ENCODE results near the gene CARMIL1.

The CARMIL1 gene

GRCh38 chr6:25270559-25270958 is 8.6 kb upstream of the CARMIL1 start:
- TF ChIP-seq EZH2phosphoT487 (IDR thresholded peaks at IDR 0.05; ENCODE audit: low read depth) (no peak), CTCF (IDR thresholded peaks at IDR 0.05; ENCODE audit: low read depth, low read length) (no peak)
- H2AFZ ChIP-seq (ENCODE audit: low read depth, low read length) = no peak overlapping the region
- no peak overlapping the region for H3K4me3 ChIP-seq (ENCODE audit: low read length)
- no peak overlapping the region for H3K9ac ChIP-seq (ENCODE audit: low read length)
- H3K79me2 ChIP-seq (ENCODE audit: low read length) = no peaks in the 10 kb centered on the region
- no peak overlapping the region for H3K27ac ChIP-seq (ENCODE audit: low read length)
- peaks cover 6% of the 10 kb centered on the region for H3K27me3 ChIP-seq (ENCODE audit: low read depth, low read length)
- H3K36me3 ChIP-seq (replicated peaks; ENCODE audit: low read depth, low read length) = no peaks in the 10 kb centered on the region
- H3K4me1 ChIP-seq (ENCODE audit: low read length) = no peaks in the 10 kb centered on the region
- H3K9me3 ChIP-seq (ENCODE audit: insufficient read depth, low read length) = no peaks in the 10 kb centered on the region
- H4K20me1 ChIP-seq (ENCODE audit: insufficient read depth, low read length) = no peaks in the 10 kb centered on the region
- H3K4me2 ChIP-seq (ENCODE audit: low read length) = no peak overlapping the region

- no peak overlapping the region for H3K4me2 ChIP-seq (ENCODE audit: low read length)
- H3K9ac ChIP-seq (ENCODE audit: low read length) = no peak overlapping the region
- TF ChIP-seq EZH2phosphoT487 (IDR thresholded peaks at IDR 0.05; ENCODE audit: low read depth) (no peak), CTCF (IDR thresholded peaks at IDR 0.05; ENCODE audit: low read depth, low read length) (no peak)
- H3K4me3 ChIP-seq (ENCODE audit: low read length) = no peak overlapping the region
- H3K36me3 ChIP-seq (replicated peaks; ENCODE audit: low read depth, low read length) = no peaks in the 10 kb centered on the region
- no peaks in the 10 kb centered on the region for H3K9me3 ChIP-seq (ENCODE audit: insufficient read depth, low read length)
- no peaks in the 10 kb centered on the region for H4K20me1 ChIP-seq (ENCODE audit: insufficient read depth, low read length)
- no peak overlapping the region for H3K27ac ChIP-seq (ENCODE audit: low read length)
- H3K27me3 ChIP-seq (ENCODE audit: low read depth, low read length) = peaks cover 18% of the 10 kb centered on the region
- no peak overlapping the region for H2AFZ ChIP-seq (ENCODE audit: low read depth, low read length)
- H3K79me2 ChIP-seq (ENCODE audit: low read length) = no peaks in the 10 kb centered on the region
- peaks cover 20% of the 10 kb centered on the region for H3K4me1 ChIP-seq (ENCODE audit: low read length)
Observed at GRCh38 chr6:25275436-25275835, 3.7 kb upstream of the CARMIL1 start.

- Histone ChIP-seq H3K27ac (ENCODE audit: low read length) (no peak overlapping the region), H3K9me3 (ENCODE audit: insufficient read depth, low read length) (no peaks in the 10 kb centered on the region), H3K9ac (ENCODE audit: low read length) (no peak overlapping the region), H3K4me3 (ENCODE audit: low read length) (no peak overlapping the region), H3K79me2 (ENCODE audit: low read length) (no peaks in the 10 kb centered on the region), H3K4me2 (ENCODE audit: low read length) (peak overlapping the region; percentile 14), H4K20me1 (ENCODE audit: insufficient read depth, low read length) (no peaks in the 10 kb centered on the region), H2AFZ (ENCODE audit: low read depth, low read length) (no peak overlapping the region), H3K36me3 (replicated peaks; ENCODE audit: low read depth, low read length) (no peaks in the 10 kb centered on the region), H3K4me1 (ENCODE audit: low read length) (peaks cover 20% of the 10 kb centered on the region), H3K27me3 (ENCODE audit: low read depth, low read length) (peaks cover 22% of the 10 kb centered on the region)
- TF ChIP-seq EZH2phosphoT487 (IDR thresholded peaks at IDR 0.05; ENCODE audit: low read depth) = no peak
- no peak for TF ChIP-seq CTCF (IDR thresholded peaks at IDR 0.05; ENCODE audit: low read depth, low read length)
Observed at GRCh38 chr6:25277386-25277785, 1.8 kb upstream of the CARMIL1 start.

GRCh38 chr6:25277857-25278256 is 1.3 kb upstream of the CARMIL1 start:
- no peaks in the 10 kb centered on the region for H3K9me3 ChIP-seq (ENCODE audit: insufficient read depth, low read length)
- H3K36me3 ChIP-seq (replicated peaks; ENCODE audit: low read depth, low read length) = no peaks in the 10 kb centered on the region
- no peak overlapping the region for H3K27ac ChIP-seq (ENCODE audit: low read length)
- no peak overlapping the region for H3K9ac ChIP-seq (ENCODE audit: low read length)
- peaks cover 20% of the 10 kb centered on the region for H3K4me1 ChIP-seq (ENCODE audit: low read length)
- H3K27me3 ChIP-seq (ENCODE audit: low read depth, low read length) = peaks cover 22% of the 10 kb centered on the region
- H4K20me1 ChIP-seq (ENCODE audit: insufficient read depth, low read length) = no peaks in the 10 kb centered on the region
- no peak overlapping the region for H2AFZ ChIP-seq (ENCODE audit: low read depth, low read length)
- H3K79me2 ChIP-seq (ENCODE audit: low read length) = no peaks in the 10 kb centered on the region
- H3K4me2 ChIP-seq (ENCODE audit: low read length) = no peak overlapping the region
- H3K4me3 ChIP-seq (ENCODE audit: low read length) = no peak overlapping the region
- TF ChIP-seq EZH2phosphoT487 (IDR thresholded peaks at IDR 0.05; ENCODE audit: low read depth) (no peak), CTCF (IDR thresholded peaks at IDR 0.05; ENCODE audit: low read depth, low read length) (no peak)
